ENCODE measurements around the gene PLXNA4.

The PLXNA4 gene

DNA sequence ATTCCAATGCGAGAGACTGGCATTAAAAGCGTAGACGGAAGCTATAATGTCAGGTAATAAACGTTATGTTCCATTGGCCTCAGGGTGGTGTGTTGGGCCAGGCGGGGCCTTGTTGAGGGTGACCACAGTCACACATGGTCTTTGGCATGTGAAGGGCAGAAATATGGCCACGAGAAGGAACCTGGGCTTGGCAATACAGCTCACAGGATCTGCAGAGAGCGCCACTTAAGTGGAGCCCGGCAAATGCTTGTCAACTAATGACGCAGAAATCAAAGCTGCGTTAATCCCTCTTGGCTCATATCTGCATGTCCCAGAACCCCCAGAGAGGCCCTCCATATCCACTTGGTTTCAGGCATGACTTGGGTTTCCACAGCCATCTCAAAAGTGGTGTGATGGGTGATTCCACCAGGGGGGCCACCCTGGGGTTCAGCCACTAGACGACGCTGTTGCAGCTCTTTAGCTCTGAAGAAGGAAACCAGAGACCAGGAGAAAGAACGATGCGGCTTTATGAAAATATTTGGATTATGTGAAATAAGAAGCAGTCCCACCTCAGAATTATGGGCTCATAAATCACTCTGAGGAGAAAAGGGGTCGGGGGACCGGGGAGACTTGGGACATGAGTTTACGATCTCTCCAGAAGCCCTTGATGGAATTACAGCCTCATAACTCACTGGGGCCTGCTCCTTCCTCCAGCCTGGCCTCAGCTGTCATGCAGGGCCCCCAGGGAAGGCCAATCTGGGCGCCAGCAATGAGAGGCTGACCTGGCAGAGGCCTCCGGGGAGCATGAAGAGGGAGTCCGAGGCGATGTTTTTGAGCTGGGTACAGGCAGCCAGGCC, 462.5 kb downstream of the PLXNA4 start:
- TF ChIP-seq, protein P1, sequence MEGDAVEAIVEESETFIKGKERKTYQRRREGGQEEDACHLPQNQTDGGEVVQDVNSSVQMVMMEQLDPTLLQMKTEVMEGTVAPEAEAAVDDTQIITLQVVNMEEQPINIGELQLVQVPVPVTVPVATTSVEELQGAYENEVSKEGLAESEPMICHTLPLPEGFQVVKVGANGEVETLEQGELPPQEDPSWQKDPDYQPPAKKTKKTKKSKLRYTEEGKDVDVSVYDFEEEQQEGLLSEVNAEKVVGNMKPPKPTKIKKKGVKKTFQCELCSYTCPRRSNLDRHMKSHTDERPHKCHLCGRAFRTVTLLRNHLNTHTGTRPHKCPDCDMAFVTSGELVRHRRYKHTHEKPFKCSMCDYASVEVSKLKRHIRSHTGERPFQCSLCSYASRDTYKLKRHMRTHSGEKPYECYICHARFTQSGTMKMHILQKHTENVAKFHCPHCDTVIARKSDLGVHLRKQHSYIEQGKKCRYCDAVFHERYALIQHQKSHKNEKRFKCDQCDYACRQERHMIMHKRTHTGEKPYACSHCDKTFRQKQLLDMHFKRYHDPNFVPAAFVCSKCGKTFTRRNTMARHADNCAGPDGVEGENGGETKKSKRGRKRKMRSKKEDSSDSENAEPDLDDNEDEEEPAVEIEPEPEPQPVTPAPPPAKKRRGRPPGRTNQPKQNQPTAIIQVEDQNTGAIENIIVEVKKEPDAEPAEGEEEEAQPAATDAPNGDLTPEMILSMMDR (IDR thresholded peaks at IDR 0.05; ENCODE audit: insufficient read depth, low read depth, low read length, missing control alignments), result peak; percentile 2
- no peak overlapping the region for H3K4me3 ChIP-seq (ENCODE audit: low read depth, low read length)
- DNase-seq (ENCODE audit: low read depth), result no peak

DNA sequence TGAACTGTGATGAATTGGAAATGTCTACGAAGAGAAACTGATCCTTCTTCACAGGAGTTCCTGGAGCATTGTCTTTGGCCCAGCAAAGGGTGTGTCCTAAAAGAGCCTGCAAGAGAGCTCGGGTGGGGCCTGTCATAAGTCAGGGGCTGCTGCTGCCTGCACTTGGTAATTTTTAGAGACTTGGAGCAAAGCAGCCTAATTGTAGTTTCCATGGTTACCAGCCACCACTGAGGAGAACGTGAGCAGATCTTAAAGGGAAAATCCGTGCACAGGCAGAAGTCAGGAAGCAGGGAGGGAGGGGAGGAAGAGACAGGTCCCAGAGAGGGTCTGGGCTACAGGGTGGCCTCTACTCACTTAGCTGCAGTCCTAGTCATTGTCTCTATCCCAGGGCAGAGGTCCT, 463.6 kb downstream of the PLXNA4 start:
- TF ChIP-seq, protein P1 (IDR thresholded peaks at IDR 0.05; ENCODE audit: insufficient read depth, low read depth, low read length, missing control alignments), result no peak
- H3K4me3 ChIP-seq (ENCODE audit: low read depth, low read length), result no peak overlapping the region
- no peak for DNase-seq (ENCODE audit: low read depth)

DNA sequence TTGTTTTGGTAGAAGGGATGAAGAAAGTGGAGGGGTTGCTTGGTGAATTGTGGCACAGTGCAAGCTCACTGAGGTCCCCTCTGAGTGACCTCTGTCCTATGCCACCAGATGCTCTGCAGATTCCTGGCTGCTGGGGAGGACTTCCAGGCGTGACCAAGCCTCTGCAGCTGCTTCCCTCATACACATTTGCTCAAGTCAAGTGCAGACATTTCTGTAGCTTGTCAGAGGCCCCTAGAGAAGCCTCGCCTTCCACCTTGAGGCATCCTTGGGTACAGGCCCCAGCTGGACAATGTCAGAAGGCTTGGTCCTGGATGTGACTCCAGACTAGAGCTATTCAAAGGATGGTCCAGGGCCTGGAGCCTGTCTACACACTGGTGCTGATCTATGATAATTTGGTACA, 464.2 kb downstream of the PLXNA4 start:
- no peak for DNase-seq (ENCODE audit: low read depth)
- H3K4me3 ChIP-seq (ENCODE audit: low read depth, low read length), result no peak overlapping the region
- TF ChIP-seq, protein P1 (IDR thresholded peaks at IDR 0.05; ENCODE audit: insufficient read depth, low read depth, low read length, missing control alignments), result no peak

DNA sequence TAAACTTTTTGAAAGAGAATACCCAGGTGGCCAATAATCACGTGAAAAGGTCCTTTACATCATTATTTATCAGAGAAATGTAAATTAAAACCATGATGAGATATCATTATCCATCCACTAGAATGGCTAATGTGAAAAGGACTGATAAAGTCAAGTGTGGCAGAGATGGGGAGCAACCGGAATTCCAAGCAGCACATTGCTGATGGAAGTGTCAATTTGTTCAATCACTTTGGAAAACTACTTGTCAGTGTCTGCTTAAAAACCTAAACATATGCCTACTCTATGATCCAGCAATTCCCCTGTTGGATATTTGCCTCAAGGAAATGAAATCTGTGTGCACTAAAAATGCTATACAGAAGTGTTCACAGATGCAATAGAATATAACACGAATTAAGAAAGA, 465.6 kb downstream of the PLXNA4 start:
- TF ChIP-seq, protein P1 (IDR thresholded peaks at IDR 0.05; ENCODE audit: insufficient read depth, low read depth, low read length, missing control alignments), result no peak

DNA sequence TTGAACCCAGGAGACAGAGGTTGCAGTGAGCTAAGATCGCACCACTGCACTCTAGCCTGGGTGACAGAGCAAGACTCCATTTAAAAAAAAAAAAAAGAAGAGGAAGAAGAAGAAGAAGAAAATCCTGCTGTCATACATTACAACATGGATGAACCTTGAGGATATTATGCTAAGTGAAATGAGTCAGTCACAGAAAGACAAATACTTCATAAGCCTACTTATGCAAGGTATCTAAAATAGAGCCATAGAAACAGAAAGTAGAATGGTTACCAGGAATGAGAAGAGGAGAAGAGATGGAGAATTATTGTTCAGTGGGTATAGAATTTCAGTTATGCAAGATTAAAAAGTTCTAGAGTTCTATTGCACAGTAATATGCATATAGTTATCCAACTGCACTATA, 466.5 kb downstream of the PLXNA4 start:
- no peak overlapping the region for H3K4me3 ChIP-seq (ENCODE audit: low read depth, low read length)
- DNase-seq (ENCODE audit: low read depth), result no peak
- TF ChIP-seq, protein P1 (IDR thresholded peaks at IDR 0.05; ENCODE audit: insufficient read depth, low read depth, low read length, missing control alignments), result no peak

More for the DNA sequence above, 465.6 kb downstream of the PLXNA4 start:
- H3K4me3 ChIP-seq (ENCODE audit: low read depth, low read length), result no peak overlapping the region
- DNase-seq (ENCODE audit: low read depth), result no peak

DNA sequence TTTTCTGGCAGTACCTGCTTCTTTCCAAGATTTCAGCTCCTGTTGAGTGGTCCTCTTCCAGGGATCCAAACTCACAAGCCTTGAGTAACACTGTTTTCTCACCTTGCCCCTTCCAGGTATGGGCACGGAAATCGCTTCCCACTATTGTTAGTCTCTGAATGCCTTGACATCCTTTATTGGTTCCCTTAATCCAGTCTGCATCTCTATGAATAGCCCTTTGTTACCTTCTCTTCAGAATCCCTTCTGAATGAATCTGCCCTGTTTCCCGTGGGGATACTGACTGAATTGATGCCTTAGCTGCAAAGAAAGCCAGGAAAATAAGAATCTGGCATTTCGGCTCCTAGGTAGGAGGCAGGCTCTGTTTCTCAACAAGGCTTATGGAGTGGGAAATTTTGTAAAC, 467.7 kb downstream of the PLXNA4 start:
- DNase-seq (ENCODE audit: low read depth), result no peak
- H3K4me3 ChIP-seq (ENCODE audit: low read depth, low read length), result no peak overlapping the region
- TF ChIP-seq, protein P1 (IDR thresholded peaks at IDR 0.05; ENCODE audit: insufficient read depth, low read depth, low read length, missing control alignments), result no peak

DNA sequence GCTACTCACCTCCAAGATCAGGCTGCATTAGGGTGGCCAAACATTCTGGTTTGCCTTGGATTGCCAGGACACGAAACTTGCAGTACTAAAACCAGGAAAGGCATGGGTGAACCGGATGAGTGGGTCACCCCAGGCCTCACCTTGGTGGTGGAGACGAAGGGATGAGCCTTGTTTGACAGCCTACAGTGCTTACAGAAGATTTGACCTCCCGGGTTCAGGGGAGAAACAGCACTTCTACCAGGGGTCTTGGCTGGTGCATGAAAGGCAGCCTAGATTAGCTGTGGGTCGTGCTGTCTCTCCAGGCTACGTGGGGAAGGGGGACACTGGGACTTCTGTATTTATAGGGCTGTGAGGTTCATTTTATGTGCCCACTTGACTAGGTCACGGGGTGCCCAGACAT, 469.8 kb downstream of the PLXNA4 start:
- H3K4me3 ChIP-seq (ENCODE audit: low read depth, low read length), result no peak overlapping the region
- TF ChIP-seq, protein P1 (IDR thresholded peaks at IDR 0.05; ENCODE audit: insufficient read depth, low read depth, low read length, missing control alignments), result no peak
- DNase-seq (ENCODE audit: low read depth), result no peak

Data from GM12865 (cell line).